Measurements from ENCODE around the gene CCDC7. TPM values are rescaled to one million over a fixed set of nuclear protein-coding genes. Genes with fewer than 3 reads are reported as not detected.
"Not testable (repeated sequence)": the region's sequence is repeated elsewhere in the genome, so short reads cannot be mapped to it uniquely, and the experiment has no call there.

CCDC7 gene
- total and polyA plus RNA-seq, 2 experiments from 2014 or later = 4.2 to 6.4 TPM

DNA sequence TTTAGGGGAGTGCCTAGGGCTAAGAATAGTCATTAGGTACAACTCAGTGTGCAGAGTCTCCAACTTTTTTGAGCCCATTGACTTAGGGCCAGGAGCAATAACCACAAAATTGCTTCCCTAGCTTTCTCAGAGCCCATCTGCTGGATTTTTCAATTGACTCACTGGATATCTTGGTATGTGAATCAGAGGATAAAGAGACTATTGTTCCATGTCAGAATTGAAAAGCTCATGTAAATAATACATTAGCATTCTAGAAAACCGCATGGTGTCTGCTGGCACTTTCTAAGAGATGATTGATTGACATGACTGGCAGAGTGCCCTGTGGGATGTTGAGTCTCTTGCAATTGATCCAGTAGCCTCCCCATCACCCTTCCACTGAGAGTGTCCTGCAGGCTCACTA, 246.2 kb downstream of the CCDC7 start:
- H3K9me3 ChIP-seq (ENCODE audit: low read depth) = peaks cover 4% of the 10 kb centered on the region
- no peaks in the 10 kb centered on the region for H3K4me1 ChIP-seq (ENCODE audit: low read depth)
- no peak overlapping the region for H3K27ac ChIP-seq
- no peaks in the 10 kb centered on the region for H3K27me3 ChIP-seq
- no peaks in the 10 kb centered on the region for H3K36me3 ChIP-seq
- no peak overlapping the region for H3K4me3 ChIP-seq
- TF ChIP-seq, protein P1, sequence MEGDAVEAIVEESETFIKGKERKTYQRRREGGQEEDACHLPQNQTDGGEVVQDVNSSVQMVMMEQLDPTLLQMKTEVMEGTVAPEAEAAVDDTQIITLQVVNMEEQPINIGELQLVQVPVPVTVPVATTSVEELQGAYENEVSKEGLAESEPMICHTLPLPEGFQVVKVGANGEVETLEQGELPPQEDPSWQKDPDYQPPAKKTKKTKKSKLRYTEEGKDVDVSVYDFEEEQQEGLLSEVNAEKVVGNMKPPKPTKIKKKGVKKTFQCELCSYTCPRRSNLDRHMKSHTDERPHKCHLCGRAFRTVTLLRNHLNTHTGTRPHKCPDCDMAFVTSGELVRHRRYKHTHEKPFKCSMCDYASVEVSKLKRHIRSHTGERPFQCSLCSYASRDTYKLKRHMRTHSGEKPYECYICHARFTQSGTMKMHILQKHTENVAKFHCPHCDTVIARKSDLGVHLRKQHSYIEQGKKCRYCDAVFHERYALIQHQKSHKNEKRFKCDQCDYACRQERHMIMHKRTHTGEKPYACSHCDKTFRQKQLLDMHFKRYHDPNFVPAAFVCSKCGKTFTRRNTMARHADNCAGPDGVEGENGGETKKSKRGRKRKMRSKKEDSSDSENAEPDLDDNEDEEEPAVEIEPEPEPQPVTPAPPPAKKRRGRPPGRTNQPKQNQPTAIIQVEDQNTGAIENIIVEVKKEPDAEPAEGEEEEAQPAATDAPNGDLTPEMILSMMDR (IDR thresholded peaks at IDR 0.05; ENCODE audit: low read depth, low read length) = no peak
- peak in 1 of 2 donors; percentile 70 for DNase-seq (ENCODE audit: low read depth in 1 of 2, low spot score in 1 of 2)

DNA sequence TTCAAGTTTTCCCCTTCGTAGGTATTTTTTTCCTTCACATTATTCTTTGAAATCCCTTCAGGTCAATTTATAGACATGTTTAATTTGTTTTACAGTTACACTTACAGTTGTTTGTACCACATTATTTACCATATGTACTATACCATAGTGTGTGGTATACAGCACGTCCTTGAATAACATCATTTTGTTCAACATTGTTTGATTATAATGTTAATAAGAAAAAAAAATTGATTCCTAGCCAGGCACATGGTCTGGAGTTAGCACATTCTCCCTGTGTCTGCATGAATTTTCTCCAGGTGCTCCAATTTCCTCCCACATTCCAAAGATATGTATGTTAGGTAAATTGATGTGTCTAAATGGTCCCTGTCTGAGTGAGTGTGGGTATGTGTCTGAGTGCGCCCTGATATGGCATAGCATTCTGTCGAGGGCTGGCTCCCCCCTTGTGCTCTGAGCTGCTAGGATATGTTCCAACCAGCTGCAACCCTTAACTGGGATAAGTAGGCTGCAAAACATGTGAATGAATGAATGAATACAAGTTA, 247.6 kb downstream of the CCDC7 start:
- Histone ChIP-seq H3K36me3 (no peaks in the 10 kb centered on the region), H3K27me3 (no peaks in the 10 kb centered on the region), H3K4me3 (no peak overlapping the region), H3K27ac (no peak overlapping the region), H3K4me1 (ENCODE audit: low read depth) (no peaks in the 10 kb centered on the region), H3K9me3 (ENCODE audit: low read depth) (peaks cover 4% of the 10 kb centered on the region)
- no peak for DNase-seq (ENCODE audit: low read depth in 1 of 2, low spot score in 1 of 2)
- TF ChIP-seq, protein P1 (IDR thresholded peaks at IDR 0.05; ENCODE audit: low read depth, low read length) = no peak

DNA sequence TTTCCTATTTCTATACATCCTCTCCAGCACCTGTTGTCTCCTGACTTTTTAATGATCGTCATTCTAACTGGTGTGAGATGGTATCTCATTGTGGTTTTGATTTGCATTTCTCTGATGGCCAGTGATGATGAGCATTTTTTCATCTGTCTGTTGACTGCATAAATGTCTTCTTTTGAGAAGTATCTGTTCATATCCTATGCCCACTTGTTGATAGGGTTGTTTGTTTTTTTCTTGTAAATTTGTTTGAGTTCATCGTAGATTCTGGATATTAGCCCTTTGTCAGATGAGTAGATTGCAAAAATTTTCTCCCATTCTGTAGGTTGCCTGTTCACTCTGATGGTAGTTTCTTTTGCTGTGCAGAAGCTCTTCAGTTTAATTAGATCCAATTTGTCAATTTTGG, 253.7 kb downstream of the CCDC7 start:
- not testable (repeated sequence) for H3K4me3 ChIP-seq; H3K27ac ChIP-seq; H3K4me1 ChIP-seq (ENCODE audit: low read depth); H3K36me3 ChIP-seq; H3K9me3 ChIP-seq (ENCODE audit: low read depth); DNase-seq (ENCODE audit: low read depth in 1 of 2, low spot score in 1 of 2); H3K27me3 ChIP-seq

DNA sequence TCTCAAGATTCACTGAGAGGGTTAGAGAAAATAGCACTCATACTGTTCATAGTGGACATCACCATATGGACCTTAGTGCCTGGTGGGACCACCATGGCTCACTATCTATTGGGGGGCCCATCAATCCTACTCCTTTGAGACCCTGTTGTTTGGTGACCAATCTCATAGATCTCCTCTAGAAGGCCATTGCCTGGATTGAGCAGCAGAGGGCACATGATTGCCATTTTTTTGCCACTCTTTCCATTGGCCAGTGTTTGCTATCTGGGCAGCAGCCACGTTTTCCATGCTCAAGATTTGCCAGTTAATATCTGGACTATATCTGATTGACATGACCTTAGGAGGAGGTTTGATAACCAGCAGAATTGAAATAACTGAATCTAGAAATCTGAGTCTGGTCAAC, 267.6 kb downstream of the CCDC7 start:
- Histone ChIP-seq H3K36me3 (no peaks in the 10 kb centered on the region), H3K27me3 (no peaks in the 10 kb centered on the region), H3K4me1 (ENCODE audit: low read depth) (no peaks in the 10 kb centered on the region), H3K4me3 (no peak overlapping the region), H3K9me3 (ENCODE audit: low read depth) (no peaks in the 10 kb centered on the region), H3K27ac (no peak overlapping the region)
- TF ChIP-seq, protein P1 (IDR thresholded peaks at IDR 0.05; ENCODE audit: low read depth, low read length) = no peak
- DNase-seq (ENCODE audit: low read depth in 1 of 2, low spot score in 1 of 2) = no peak

DNA sequence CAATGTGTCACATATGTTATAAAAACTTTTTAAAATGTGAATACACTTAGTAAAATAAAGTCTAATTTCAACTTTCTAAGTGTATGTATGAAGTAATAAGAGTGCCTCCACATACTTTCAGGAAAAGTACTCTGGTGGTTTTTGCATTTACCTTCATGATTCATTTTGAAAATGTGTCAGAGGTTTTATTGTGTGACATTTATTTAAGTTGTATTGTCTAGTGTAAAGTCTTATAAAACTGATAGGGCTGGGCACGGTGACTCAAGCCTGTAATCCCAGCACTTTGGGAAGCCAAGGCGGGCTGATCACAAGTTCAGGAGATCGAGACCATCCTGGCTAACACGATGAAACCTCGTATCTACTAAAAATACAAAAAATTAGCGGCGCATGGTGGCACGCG, 285.6 kb downstream of the CCDC7 start:
- no peaks in the 10 kb centered on the region for H3K36me3 ChIP-seq
- no peak overlapping the region for H3K27ac ChIP-seq
- DNase-seq (ENCODE audit: low read depth in 1 of 2, low spot score in 1 of 2) = no peak
- H3K9me3 ChIP-seq (ENCODE audit: low read depth) = no peaks in the 10 kb centered on the region
- TF ChIP-seq, protein P1 (IDR thresholded peaks at IDR 0.05; ENCODE audit: low read depth, low read length) = no peak
- no peak overlapping the region for H3K4me3 ChIP-seq
- no peaks in the 10 kb centered on the region for H3K4me1 ChIP-seq (ENCODE audit: low read depth)
- no peaks in the 10 kb centered on the region for H3K27me3 ChIP-seq

DNA sequence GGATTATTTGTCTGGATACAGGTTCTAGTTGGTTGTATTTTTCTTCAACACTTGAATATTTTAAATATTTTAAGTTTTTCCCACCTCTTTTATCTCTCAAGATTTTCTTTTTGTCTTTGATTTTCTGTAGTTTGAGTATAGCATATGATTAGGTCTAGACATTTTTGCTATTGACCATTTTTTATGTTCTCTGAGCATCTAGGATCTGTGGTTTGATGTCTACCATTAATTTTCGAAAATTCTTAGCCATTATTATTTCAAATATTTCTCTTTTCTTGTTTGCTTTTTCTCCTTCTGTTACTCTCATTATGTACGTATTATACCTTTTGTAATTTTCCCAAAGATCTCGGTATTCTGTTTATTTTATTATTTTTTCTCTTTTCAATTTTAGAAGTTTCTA, 293.0 kb downstream of the CCDC7 start:
- Histone ChIP-seq H3K4me1 (ENCODE audit: low read depth) (no peaks in the 10 kb centered on the region), H3K9me3 (ENCODE audit: low read depth) (no peaks in the 10 kb centered on the region), H3K27ac (no peak overlapping the region), H3K27me3 (no peaks in the 10 kb centered on the region), H3K36me3 (no peaks in the 10 kb centered on the region), H3K4me3 (no peak overlapping the region)
- DNase-seq (ENCODE audit: low read depth in 1 of 2, low spot score in 1 of 2) = no peak
- TF ChIP-seq, protein P1 (IDR thresholded peaks at IDR 0.05; ENCODE audit: low read depth, low read length) = no peak

Measured in cardiac muscle cell (in vitro differentiated cells and primary cell).